Measurements from ENCODE around the gene PLXNB3. TPM values are rescaled to one million over a fixed set of nuclear protein-coding genes. Genes with fewer than 3 reads are reported as not detected.
"Not testable (repeated sequence)": the region's sequence is repeated elsewhere in the genome, so short reads cannot be mapped to it uniquely, and the experiment has no call there.

The PLXNB3 gene
- total RNA-seq, 2 donors from 2014 or later: 16.8 to 19.1 TPM

GRCh38 chrX:153731117-153731844 is 32.8 kb upstream of the PLXNB3 start:
- DNase-seq (ENCODE audit: low spot score): no peak
- intact Hi-C loops (cut with DNase I): no loop called here

DNA sequence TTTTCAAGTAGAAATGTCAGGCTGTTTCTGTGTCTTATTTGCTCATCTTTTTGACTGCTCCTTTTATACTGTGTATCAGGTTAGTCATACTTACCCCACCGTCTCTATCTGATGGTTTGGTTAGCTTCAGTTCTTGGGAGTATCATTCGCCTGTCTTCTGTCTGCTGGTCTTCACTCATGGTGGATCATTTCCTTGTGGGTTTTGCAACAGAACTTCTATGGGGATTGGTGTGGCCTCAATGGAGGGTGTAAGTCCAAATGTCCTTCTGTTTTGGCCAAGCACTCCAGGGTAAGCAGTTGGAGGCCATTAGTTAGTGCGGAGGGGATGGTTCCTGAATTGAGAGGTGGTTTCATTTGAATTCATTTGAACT is 32.2 kb upstream of the PLXNB3 start:
- DNase-seq (ENCODE audit: low spot score): no peak
- intact Hi-C loops (cut with DNase I): no loop called here

DNA sequence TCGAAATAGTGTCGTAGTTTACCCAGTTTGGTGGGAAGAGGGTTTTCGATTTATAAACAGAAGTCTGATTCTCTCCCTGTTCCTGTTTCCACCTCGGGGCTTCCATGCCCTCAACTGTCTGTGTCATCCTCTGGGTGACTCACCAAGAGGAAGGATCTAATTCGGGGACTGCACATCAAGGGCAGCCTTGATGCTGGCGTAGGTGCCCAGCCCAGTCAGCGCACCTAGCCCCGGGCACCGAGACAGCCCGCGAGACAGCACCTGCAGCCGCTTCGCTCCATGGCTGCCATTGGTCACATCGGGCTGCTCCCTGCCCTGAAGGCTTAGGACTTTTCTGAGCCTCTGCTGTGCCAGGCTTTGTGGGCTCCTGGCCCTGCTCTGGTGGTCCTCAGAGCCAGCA is 31.6 kb upstream of the PLXNB3 start:
- intact Hi-C loops (cut with DNase I): no loop called here
- no peak for DNase-seq (ENCODE audit: low spot score)

- intact Hi-C loops (cut with DNase I): no loop called here
- DNase-seq (ENCODE audit: low spot score): no peak
These were observed 30.3 kb upstream of the PLXNB3 start for GRCh38 chrX:153733651-153734240.

DNA sequence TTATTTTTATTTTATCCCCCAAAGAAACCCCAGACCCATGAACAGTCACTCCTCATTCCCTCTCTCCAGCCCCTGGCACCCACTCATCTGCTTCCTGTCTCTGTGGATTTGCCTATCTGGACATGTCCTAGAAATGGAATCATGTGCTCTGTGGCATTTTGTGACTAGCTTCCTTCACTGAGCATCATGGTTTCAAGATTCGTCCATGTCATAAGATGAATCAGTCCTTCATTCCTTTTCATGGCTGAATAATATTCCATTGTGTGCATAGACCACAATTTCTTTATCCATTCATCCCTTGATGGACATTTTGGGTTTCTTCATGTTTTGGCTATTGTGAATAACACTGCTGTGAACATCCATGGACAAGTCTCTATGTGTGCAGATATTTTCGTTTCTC is 29.2 kb upstream of the PLXNB3 start:
- no peak for DNase-seq (ENCODE audit: low spot score)
- intact Hi-C loops (cut with DNase I): no loop called here

GRCh38 chrX:153735274-153735673 is 28.8 kb upstream of the PLXNB3 start:
- DNase-seq (ENCODE audit: low spot score): no peak
- intact Hi-C loops (cut with DNase I): no loop called here

GRCh38 chrX:153736071-153736820 is 27.8 kb upstream of the PLXNB3 start:
- intact Hi-C loops (cut with DNase I): no loop called here
- no peak for DNase-seq (ENCODE audit: low spot score)

GRCh38 chrX:153736871-153737441 is 27.1 kb upstream of the PLXNB3 start:
- intact Hi-C loops (cut with DNase I): no loop called here
- no peak for DNase-seq (ENCODE audit: low spot score)

- intact Hi-C loops (cut with DNase I): no loop called here
- DNase-seq (ENCODE audit: low spot score): no peak
These were observed 25.9 kb upstream of the PLXNB3 start for GRCh38 chrX:153738056-153738605.

GRCh38 chrX:153739754-153740486 is 24.1 kb upstream of the PLXNB3 start:
- intact Hi-C loops (cut with DNase I): no loop called here

GRCh38 chrX:153740631-153741222 is 23.3 kb upstream of the PLXNB3 start:
- intact Hi-C loops (cut with DNase I): no loop called here
- no peak for DNase-seq (ENCODE audit: low spot score)

More at GRCh38 chrX:153739754-153740486, 24.1 kb upstream of the PLXNB3 start:
- DNase-seq (ENCODE audit: low spot score): no peak

GRCh38 chrX:153741446-153741845 is 22.6 kb upstream of the PLXNB3 start:
- DNase-seq (ENCODE audit: low spot score): no peak
- intact Hi-C loops (cut with DNase I): no loop called here

GRCh38 chrX:153742111-153742510 is 21.9 kb upstream of the PLXNB3 start:
- intact Hi-C loops (cut with DNase I); DNase-seq (ENCODE audit: low spot score): not testable (repeated sequence)

- DNase-seq (ENCODE audit: low spot score); intact Hi-C loops (cut with DNase I): not testable (repeated sequence)
These were observed 21.1 kb upstream of the PLXNB3 start for GRCh38 chrX:153742796-153743467.

DNA sequence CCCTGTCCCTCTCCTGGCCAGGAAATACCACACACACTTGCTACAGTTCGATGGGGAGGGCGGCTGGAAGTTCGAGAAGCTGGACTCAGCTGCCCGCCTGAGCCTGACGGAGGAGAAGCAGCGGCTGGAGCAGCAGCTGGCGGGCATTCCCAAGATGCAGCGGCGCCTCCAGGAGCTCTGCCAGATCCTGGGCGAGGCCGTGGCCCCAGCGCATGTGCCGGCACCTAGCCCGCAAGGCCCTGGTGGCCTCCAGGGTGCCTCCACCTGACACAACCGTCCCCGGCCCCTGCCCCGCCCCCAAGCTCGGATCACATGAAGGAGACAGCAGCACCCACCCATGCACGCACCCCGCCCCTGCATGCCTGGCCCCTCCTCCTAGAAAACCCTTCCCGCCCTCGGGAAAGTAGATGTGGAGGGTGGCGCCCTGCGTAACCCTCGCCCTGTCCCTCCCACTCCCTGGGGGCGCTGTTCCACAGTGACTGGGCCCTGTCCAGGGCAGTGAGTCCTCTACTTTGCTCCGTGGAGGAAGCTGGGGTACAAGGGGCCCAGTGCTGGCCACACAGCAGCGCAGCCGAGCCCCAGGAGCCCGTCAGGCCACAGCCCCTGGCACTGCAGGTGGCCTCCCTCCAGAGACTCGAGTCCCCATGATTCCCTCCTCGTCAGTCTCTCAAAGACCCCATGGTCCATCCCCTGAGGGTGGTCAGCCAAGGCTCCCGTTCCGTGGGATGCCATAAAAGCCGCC is 20.4 kb upstream of the PLXNB3 start:
- intact Hi-C loops (cut with DNase I): not testable (repeated sequence)

DNA sequence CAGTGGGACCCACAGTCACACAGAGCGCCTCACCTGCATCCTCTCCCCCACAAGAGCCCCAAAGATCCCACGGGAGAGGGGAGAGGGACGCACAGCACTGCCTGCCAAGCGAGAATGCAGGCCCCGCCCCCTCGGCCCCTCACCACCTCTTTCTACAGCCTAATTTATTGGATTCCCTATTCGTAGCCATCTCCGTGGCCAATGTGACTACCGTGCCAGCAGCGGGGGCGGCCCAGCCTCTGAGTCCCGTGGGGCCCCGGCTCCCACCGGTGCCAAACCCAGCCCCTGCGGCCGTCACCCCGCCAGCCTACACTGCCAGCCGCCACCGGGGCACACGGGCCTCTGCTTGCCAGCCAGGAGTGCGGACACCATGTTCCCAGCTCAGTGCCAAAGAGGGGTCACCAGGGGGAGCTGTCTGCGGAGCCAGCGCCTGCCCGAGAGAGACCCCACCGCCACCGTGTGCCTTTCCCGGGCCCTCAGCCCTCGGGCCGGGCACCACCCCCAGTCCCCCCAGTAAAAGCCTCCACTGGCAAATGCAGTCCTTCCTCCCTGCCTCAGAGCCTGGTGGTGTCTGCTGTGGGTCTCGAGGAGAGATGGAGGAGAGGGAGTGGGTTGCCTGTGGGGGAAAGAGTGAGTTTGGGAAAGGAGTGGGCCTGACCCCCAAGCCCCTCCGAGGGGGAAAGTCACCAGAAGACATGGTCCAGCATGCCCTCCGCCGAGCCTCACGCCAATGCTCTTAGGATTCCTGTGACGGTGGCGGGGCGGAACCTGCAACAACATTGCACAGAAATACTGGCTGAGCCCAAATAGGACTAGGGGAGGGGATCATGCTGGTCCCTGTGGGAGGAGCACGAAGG is 19.6 kb upstream of the PLXNB3 start:
- DNase-seq (ENCODE audit: low spot score): no peak
- intact Hi-C loops (cut with DNase I): no loop called here

More for the DNA sequence above, 20.4 kb upstream of the PLXNB3 start:
- DNase-seq (ENCODE audit: low spot score): not testable (repeated sequence)

GRCh38 chrX:153745067-153745433 is 19.0 kb upstream of the PLXNB3 start:
- DNase-seq (ENCODE audit: low spot score); intact Hi-C loops (cut with DNase I): not testable (repeated sequence)
